ENCODE results near the gene IRX5. TPM values are rescaled to one million over a fixed set of nuclear protein-coding genes. Genes with fewer than 3 reads are reported as not detected.

IRX5 gene
- polyA plus RNA-seq, 1 donor from 2014 or later: 0.14 TPM

GRCh38 chr16:54901606-54902005 is 29.1 kb upstream of the IRX5 start:
- Histone ChIP-seq H3K27ac (ENCODE audit: low read length) (no peak overlapping the region), H3K9me2 (ENCODE audit: insufficient read depth, low read length) (no peaks in the 10 kb centered on the region), H3K9ac (ENCODE audit: low read length) (no peak overlapping the region), H4K20me1 (ENCODE audit: insufficient read depth) (no peaks in the 10 kb centered on the region), H3K4me2 (ENCODE audit: low read length) (no peak overlapping the region), H3K4me3 (ENCODE audit: low read length) (no peak overlapping the region), H3F3A (ENCODE audit: insufficient read depth, low read length, poor library complexity, severe bottlenecking) (no peaks in the 10 kb centered on the region), H3K9me3 (ENCODE audit: low read length) (peaks cover 4% of the 10 kb centered on the region), H3K36me3 (ENCODE audit: insufficient read depth, low read length) (no peaks in the 10 kb centered on the region), H3K27me3 (ENCODE audit: insufficient read depth, low read depth, low read length) (no peaks in the 10 kb centered on the region), H2AFZ (ENCODE audit: low read depth, low read length) (no peak overlapping the region), H3K79me2 (replicated peaks; ENCODE audit: insufficient read depth, low read length) (no peaks in the 10 kb centered on the region)
- no peak for TF ChIP-seq CTCF (IDR thresholded peaks at IDR 0.05; ENCODE audit: poor library complexity, severe bottlenecking)
- TF ChIP-seq POLR2AphosphoS5 (IDR thresholded peaks at IDR 0.05): no peak
- TF ChIP-seq TAF1 (IDR thresholded peaks at IDR 0.05; ENCODE audit: low read depth): no peak
- TF ChIP-seq EZH2 (IDR thresholded peaks at IDR 0.05; ENCODE audit: borderline replicate concordance, insufficient read depth, low read length, poor library complexity, severe bottlenecking): no peak
- TF ChIP-seq EP300 (conservative IDR thresholded peaks at IDR 0.05; ENCODE audit: poor library complexity, severe bottlenecking): no peak
- no peak for TF ChIP-seq MXI1 (conservative IDR thresholded peaks at IDR 0.05; ENCODE audit: poor library complexity, severe bottlenecking)
- TF ChIP-seq, protein P1, sequence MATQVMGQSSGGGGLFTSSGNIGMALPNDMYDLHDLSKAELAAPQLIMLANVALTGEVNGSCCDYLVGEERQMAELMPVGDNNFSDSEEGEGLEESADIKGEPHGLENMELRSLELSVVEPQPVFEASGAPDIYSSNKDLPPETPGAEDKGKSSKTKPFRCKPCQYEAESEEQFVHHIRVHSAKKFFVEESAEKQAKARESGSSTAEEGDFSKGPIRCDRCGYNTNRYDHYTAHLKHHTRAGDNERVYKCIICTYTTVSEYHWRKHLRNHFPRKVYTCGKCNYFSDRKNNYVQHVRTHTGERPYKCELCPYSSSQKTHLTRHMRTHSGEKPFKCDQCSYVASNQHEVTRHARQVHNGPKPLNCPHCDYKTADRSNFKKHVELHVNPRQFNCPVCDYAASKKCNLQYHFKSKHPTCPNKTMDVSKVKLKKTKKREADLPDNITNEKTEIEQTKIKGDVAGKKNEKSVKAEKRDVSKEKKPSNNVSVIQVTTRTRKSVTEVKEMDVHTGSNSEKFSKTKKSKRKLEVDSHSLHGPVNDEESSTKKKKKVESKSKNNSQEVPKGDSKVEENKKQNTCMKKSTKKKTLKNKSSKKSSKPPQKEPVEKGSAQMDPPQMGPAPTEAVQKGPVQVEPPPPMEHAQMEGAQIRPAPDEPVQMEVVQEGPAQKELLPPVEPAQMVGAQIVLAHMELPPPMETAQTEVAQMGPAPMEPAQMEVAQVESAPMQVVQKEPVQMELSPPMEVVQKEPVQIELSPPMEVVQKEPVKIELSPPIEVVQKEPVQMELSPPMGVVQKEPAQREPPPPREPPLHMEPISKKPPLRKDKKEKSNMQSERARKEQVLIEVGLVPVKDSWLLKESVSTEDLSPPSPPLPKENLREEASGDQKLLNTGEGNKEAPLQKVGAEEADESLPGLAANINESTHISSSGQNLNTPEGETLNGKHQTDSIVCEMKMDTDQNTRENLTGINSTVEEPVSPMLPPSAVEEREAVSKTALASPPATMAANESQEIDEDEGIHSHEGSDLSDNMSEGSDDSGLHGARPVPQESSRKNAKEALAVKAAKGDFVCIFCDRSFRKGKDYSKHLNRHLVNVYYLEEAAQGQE (IDR thresholded peaks at IDR 0.05; ENCODE audit: borderline replicate concordance): no peak
- no peak for TF ChIP-seq SMC3 (conservative IDR thresholded peaks at IDR 0.05; ENCODE audit: poor library complexity)
- no peak for TF ChIP-seq RAD21 (conservative IDR thresholded peaks at IDR 0.05)

DNA sequence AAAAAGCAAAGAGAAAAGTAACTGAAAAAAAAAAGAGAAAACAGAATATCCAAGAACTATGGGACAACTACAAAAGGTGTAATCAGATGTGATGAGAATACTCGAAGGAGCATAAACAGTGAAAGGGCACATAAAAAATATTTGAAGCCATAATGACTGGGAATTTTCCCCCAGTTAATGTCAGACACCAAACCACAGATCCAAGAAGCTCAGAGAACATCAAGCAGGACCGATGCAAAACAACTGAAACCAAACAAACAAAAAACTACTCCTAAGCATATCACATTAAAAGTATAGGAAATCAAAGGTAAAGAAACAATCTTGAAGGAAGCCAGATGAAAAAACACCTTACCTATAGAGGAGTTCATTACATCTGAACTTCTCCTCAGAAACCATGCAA is 27.6 kb upstream of the IRX5 start:
- TF ChIP-seq, protein P1 (IDR thresholded peaks at IDR 0.05; ENCODE audit: borderline replicate concordance): no peak
- TF ChIP-seq EZH2 (IDR thresholded peaks at IDR 0.05; ENCODE audit: borderline replicate concordance, insufficient read depth, low read length, poor library complexity, severe bottlenecking) (no peak), SMC3 (conservative IDR thresholded peaks at IDR 0.05; ENCODE audit: poor library complexity) (no peak), MXI1 (conservative IDR thresholded peaks at IDR 0.05; ENCODE audit: poor library complexity, severe bottlenecking) (no peak), EP300 (conservative IDR thresholded peaks at IDR 0.05; ENCODE audit: poor library complexity, severe bottlenecking) (no peak), CTCF (IDR thresholded peaks at IDR 0.05; ENCODE audit: poor library complexity, severe bottlenecking) (no peak), RAD21 (conservative IDR thresholded peaks at IDR 0.05) (no peak), TAF1 (IDR thresholded peaks at IDR 0.05; ENCODE audit: low read depth) (no peak), POLR2AphosphoS5 (IDR thresholded peaks at IDR 0.05) (no peak)
- Histone ChIP-seq H4K20me1 (ENCODE audit: insufficient read depth) (no peaks in the 10 kb centered on the region), H3K27ac (ENCODE audit: low read length) (no peak overlapping the region), H3K36me3 (ENCODE audit: insufficient read depth, low read length) (no peaks in the 10 kb centered on the region), H3K27me3 (ENCODE audit: insufficient read depth, low read depth, low read length) (no peaks in the 10 kb centered on the region), H3K4me3 (ENCODE audit: low read length) (no peak overlapping the region), H2AFZ (ENCODE audit: low read depth, low read length) (no peak overlapping the region), H3K79me2 (replicated peaks; ENCODE audit: insufficient read depth, low read length) (no peaks in the 10 kb centered on the region), H3K9me2 (ENCODE audit: insufficient read depth, low read length) (no peaks in the 10 kb centered on the region), H3F3A (ENCODE audit: insufficient read depth, low read length, poor library complexity, severe bottlenecking) (no peaks in the 10 kb centered on the region), H3K4me2 (ENCODE audit: low read length) (no peak overlapping the region), H3K9me3 (ENCODE audit: low read length) (peaks cover 4% of the 10 kb centered on the region), H3K9ac (ENCODE audit: low read length) (no peak overlapping the region)

Data from neural cell (in vitro differentiated cells).